Activated naive CD4-positive, alpha-beta T cell treated with anti-CD3 and anti-CD28 coated beads, Interleukin-2, amount 50 U/mL, for 24 hours (primary cell): ENCODE data around the gene CCDC80.

ENCODE experiments used
- H3K27ac Mint-ChIP-seq: one replicate; pipeline ENCODE4 v1.8.0; 2021; ENCODE audit warnings: mild to moderate bottlenecking, mixed read lengths
- H3K27me3 Mint-ChIP-seq: one replicate; pipeline ENCODE4 v1.8.0; 2021; ENCODE audit warnings: mixed read lengths
- H3K36me3 Mint-ChIP-seq: one replicate; pipeline ENCODE4 v1.8.0; 2021; ENCODE audit warnings: mixed read lengths
- H3K4me1 Mint-ChIP-seq: one replicate; pipeline ENCODE4 v1.8.0; 2021; ENCODE audit warnings: mixed read lengths
- H3K4me3 Mint-ChIP-seq: one replicate; pipeline ENCODE4 v1.8.0; 2021; ENCODE audit warnings: mild to moderate bottlenecking, mixed read lengths
- H3K9me3 Mint-ChIP-seq: one replicate; pipeline ENCODE4 v1.8.0; 2021; ENCODE audit warnings: mixed read lengths

The CCDC80 gene

GRCh38 chr3:112644453-112644852 lies 3.5 kb upstream of the CCDC80 start:
- H3K36me3 Mint-ChIP-seq, result no peaks in the 10 kb centered on the region
- H3K27me3 Mint-ChIP-seq, result peaks cover 8% of the 10 kb centered on the region
- no peak overlapping the region for H3K4me3 Mint-ChIP-seq
- H3K4me1 Mint-ChIP-seq, result peaks cover 15% of the 10 kb centered on the region
- H3K27ac Mint-ChIP-seq, result no peak overlapping the region
- no peaks in the 10 kb centered on the region for H3K9me3 Mint-ChIP-seq

- Mint-ChIP-seq H3K4me3 (peak overlapping the region; percentile 81), H3K27ac (peak overlapping the region; percentile 43), H3K4me1 (peaks cover 15% of the 10 kb centered on the region), H3K9me3 (no peaks in the 10 kb centered on the region), H3K36me3 (no peaks in the 10 kb centered on the region), H3K27me3 (peaks cover 8% of the 10 kb centered on the region)
These were observed 2.8 kb upstream of the CCDC80 start for GRCh38 chr3:112643621-112644240.

GRCh38 chr3:112642912-112643506 lies 2.1 kb upstream of the CCDC80 start:
- H3K4me1 Mint-ChIP-seq, result peaks cover 15% of the 10 kb centered on the region
- H3K27ac Mint-ChIP-seq, result peak overlapping the region; percentile 64
- peaks cover 8% of the 10 kb centered on the region for H3K27me3 Mint-ChIP-seq
- H3K9me3 Mint-ChIP-seq, result no peaks in the 10 kb centered on the region
- H3K36me3 Mint-ChIP-seq, result no peaks in the 10 kb centered on the region
- peak overlapping the region; percentile 81 for H3K4me3 Mint-ChIP-seq

GRCh38 chr3:112640276-112640929 lies 540 bp downstream of the CCDC80 start:
- no peak overlapping the region for H3K4me3 Mint-ChIP-seq
- peaks cover 15% of the 10 kb centered on the region for H3K4me1 Mint-ChIP-seq
- H3K36me3 Mint-ChIP-seq, result no peaks in the 10 kb centered on the region
- no peak overlapping the region for H3K27ac Mint-ChIP-seq
- H3K27me3 Mint-ChIP-seq, result peaks cover 5% of the 10 kb centered on the region
- no peaks in the 10 kb centered on the region for H3K9me3 Mint-ChIP-seq

GRCh38 chr3:112639455-112640225 lies 1.3 kb downstream of the CCDC80 start:
- no peaks in the 10 kb centered on the region for H3K9me3 Mint-ChIP-seq
- H3K4me1 Mint-ChIP-seq, result peaks cover 15% of the 10 kb centered on the region
- H3K4me3 Mint-ChIP-seq, result no peak overlapping the region
- no peaks in the 10 kb centered on the region for H3K36me3 Mint-ChIP-seq
- peaks cover 5% of the 10 kb centered on the region for H3K27me3 Mint-ChIP-seq
- no peak overlapping the region for H3K27ac Mint-ChIP-seq

GRCh38 chr3:112638327-112639020 lies 2.5 kb downstream of the CCDC80 start:
- Mint-ChIP-seq H3K36me3 (no peaks in the 10 kb centered on the region), H3K4me3 (no peak overlapping the region), H3K9me3 (no peaks in the 10 kb centered on the region)

GRCh38 chr3:112637700-112638099 lies 3.2 kb downstream of the CCDC80 start:
- H3K36me3 Mint-ChIP-seq, result no peaks in the 10 kb centered on the region
- no peaks in the 10 kb centered on the region for H3K9me3 Mint-ChIP-seq
- H3K4me3 Mint-ChIP-seq, result no peak overlapping the region
- H3K27me3 Mint-ChIP-seq, result peaks cover 5% of the 10 kb centered on the region
- no peak overlapping the region for H3K27ac Mint-ChIP-seq
- H3K4me1 Mint-ChIP-seq, result peaks cover under 1% of the 10 kb centered on the region

More at GRCh38 chr3:112638327-112639020, 2.5 kb downstream of the CCDC80 start:
- H3K27ac Mint-ChIP-seq, result no peak overlapping the region
- peaks cover 5% of the 10 kb centered on the region for H3K27me3 Mint-ChIP-seq
- H3K4me1 Mint-ChIP-seq, result peaks cover 8% of the 10 kb centered on the region

GRCh38 chr3:112635674-112636073 lies 5.3 kb downstream of the CCDC80 start:
- Mint-ChIP-seq H3K36me3 (no peaks in the 10 kb centered on the region), H3K4me1 (no peaks in the 10 kb centered on the region), H3K27me3 (no peaks in the 10 kb centered on the region), H3K27ac (no peak overlapping the region), H3K9me3 (no peaks in the 10 kb centered on the region), H3K4me3 (no peak overlapping the region)

- H3K4me3 Mint-ChIP-seq, result no peak overlapping the region
- no peaks in the 10 kb centered on the region for H3K9me3 Mint-ChIP-seq
- H3K27ac Mint-ChIP-seq, result no peak overlapping the region
- no peaks in the 10 kb centered on the region for H3K36me3 Mint-ChIP-seq
- H3K27me3 Mint-ChIP-seq, result no peaks in the 10 kb centered on the region
- no peaks in the 10 kb centered on the region for H3K4me1 Mint-ChIP-seq
These were observed 6.0 kb downstream of the CCDC80 start for GRCh38 chr3:112634786-112635541.

- no peaks in the 10 kb centered on the region for H3K4me1 Mint-ChIP-seq
- H3K4me3 Mint-ChIP-seq, result no peak overlapping the region
- no peaks in the 10 kb centered on the region for H3K36me3 Mint-ChIP-seq
- no peaks in the 10 kb centered on the region for H3K9me3 Mint-ChIP-seq
- no peaks in the 10 kb centered on the region for H3K27me3 Mint-ChIP-seq
- no peak overlapping the region for H3K27ac Mint-ChIP-seq
These were observed 7.2 kb downstream of the CCDC80 start for GRCh38 chr3:112633757-112634156.

- Mint-ChIP-seq H3K27me3 (no peaks in the 10 kb centered on the region), H3K36me3 (no peaks in the 10 kb centered on the region), H3K4me1 (no peaks in the 10 kb centered on the region), H3K27ac (no peak overlapping the region), H3K4me3 (no peak overlapping the region), H3K9me3 (no peaks in the 10 kb centered on the region)
These were observed 7.8 kb downstream of the CCDC80 start for GRCh38 chr3:112633191-112633590.

GRCh38 chr3:112632596-112632995 lies 8.3 kb downstream of the CCDC80 start:
- Mint-ChIP-seq H3K27me3 (no peaks in the 10 kb centered on the region), H3K4me3 (no peak overlapping the region), H3K4me1 (no peaks in the 10 kb centered on the region), H3K27ac (no peak overlapping the region), H3K36me3 (no peaks in the 10 kb centered on the region), H3K9me3 (no peaks in the 10 kb centered on the region)

- Mint-ChIP-seq H3K36me3 (no peaks in the 10 kb centered on the region), H3K9me3 (no peaks in the 10 kb centered on the region), H3K4me3 (no peak overlapping the region), H3K27me3 (no peaks in the 10 kb centered on the region), H3K27ac (no peak overlapping the region), H3K4me1 (no peaks in the 10 kb centered on the region)
These were observed 9.7 kb downstream of the CCDC80 start for GRCh38 chr3:112631257-112631656.

- Mint-ChIP-seq H3K36me3 (no peaks in the 10 kb centered on the region), H3K9me3 (no peaks in the 10 kb centered on the region), H3K4me3 (no peak overlapping the region), H3K27ac (no peak overlapping the region), H3K4me1 (no peaks in the 10 kb centered on the region), H3K27me3 (no peaks in the 10 kb centered on the region)
These were observed 11.5 kb downstream of the CCDC80 start for GRCh38 chr3:112629425-112629824.
